GM19372 (cell line): ENCODE results near the gene SYNPR.

Source experiments
- ATAC-seq: cut with Tn5 transposase; IDR thresholded peaks from one replicate; pipeline ENCODE4 v1.9.1; 2021; ENCODE audit warnings: mild to moderate bottlenecking, low read depth, moderate library complexity; ENCODE audit not compliant: unreplicated experiment

SYNPR gene

DNA sequence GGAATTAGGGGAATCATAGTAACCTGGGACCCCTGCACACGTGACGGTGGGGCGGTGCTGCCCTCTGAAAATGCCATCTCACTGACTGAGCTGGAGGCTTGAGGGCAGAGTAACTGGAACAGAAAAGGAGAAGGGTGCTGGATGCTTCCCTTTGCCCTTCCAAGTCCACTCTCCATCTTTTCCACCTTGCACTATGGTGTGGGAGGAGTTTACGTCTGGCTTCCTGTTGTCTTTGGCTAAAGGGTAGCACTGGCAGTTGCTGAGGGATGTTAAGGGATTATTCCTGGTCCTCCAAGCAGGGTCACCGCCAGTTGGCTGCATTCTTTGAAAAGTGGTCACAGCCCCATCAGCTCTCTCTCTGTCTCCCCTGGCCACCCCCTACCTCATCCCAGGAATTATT, 245.0 kb downstream of the SYNPR start:
- no peak for ATAC-seq

DNA sequence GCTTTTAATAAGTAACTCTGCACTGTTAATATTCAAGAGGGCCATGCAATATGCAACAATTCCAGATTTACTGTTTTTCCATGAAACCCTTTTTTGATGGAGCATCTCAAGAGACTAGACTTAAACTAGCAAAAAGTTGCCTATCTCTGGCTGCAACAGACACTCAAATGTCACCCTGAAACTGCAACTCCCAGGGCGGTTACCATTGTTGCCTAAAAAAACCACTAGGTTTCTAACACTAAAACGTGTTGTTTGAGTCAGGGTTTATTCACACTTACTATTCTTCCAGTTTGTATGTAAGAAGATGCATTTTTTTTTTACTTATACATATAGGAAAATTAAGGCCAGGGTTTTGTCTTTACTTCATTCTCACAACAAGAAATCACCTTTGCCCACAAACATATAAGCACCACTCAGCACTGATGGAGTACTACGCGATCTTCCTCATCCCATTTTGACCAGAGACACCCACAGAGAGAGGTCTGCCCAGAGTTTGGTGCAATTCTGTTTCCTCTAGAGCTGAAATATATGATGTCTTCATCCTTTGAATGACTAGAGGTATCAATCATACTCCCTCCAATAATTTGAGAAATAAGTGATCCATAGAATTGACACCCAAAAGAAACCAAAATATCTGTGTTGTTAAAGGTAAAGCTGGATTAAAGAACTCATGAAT, 250.4 kb downstream of the SYNPR start:
- no peak for ATAC-seq

DNA sequence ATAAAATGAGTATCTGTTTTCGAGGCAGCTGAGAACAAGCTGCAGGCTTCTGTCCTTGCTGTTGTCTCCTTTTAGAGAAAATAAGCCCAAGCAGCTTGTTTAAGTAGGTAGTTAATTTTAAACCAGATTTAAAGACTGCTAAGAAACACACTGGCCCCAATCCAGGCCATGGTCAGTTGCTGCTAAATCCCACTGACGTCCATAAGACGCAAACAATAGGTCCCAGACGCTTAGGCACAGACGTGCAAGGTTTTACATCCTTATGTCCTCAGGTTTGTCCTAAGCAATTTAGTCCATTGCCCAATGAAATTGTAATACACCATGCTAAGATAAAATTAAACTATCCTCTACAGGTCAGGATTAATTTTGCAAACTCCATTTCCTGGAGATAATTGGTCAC, 254.4 kb downstream of the SYNPR start:
- no peak for ATAC-seq

DNA sequence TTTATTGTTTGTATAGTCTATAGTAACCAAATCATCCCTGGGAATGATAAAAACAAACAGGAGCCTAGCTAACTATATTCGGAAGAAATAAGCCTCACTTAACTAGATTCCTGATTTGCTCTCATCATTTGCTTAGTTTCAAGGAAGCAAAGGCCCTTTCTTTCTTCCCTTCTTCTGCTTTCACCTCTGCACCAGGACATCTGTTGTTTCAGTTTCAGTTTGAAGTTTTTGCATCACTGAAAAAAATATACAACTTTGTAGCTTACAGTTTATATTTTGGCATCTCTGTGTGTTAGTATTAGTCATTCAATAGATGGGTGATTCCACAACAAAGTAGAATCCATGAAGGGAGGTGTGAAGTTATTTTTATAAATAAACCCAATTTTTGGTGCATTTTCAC, 260.8 kb downstream of the SYNPR start:
- ATAC-seq: no peak

DNA sequence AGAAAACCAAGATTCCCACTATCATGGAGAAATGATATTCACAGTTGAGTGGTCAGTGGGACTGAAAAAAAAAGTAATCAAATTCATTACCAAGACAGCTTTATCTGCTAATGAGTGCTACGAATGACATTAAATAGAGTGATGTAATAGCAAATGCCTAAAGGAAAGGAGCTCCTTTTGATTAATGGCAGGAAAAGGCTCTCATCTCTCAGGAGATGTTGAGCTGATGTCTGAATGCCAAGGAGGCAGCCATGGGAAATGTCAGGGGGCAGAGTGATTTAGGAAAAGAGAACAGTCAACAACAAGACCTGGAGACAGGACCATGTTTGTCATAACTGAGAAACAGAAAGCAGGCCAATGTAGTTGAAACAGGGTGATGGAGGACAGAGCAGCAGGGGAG, 277.7 kb downstream of the SYNPR start:
- no peak for ATAC-seq

DNA sequence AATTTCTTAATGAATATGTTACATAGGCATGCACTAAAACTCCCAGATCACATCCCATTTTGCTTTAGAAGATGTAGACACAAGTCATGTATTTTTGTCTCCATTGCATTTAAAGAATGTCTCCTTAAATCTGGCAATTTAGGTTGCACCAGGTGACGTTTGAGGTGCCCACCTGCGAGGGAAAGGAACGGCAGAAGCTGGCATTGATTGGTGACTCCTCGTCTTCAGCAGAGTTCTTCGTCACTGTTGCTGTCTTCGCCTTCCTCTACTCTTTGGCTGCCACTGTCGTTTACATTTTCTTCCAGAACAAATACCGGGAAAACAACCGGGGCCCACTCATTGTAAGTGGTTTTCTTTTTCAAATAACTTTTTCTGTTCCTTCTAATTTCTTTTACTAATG, 278.3 kb downstream of the SYNPR start:
- no peak for ATAC-seq

DNA sequence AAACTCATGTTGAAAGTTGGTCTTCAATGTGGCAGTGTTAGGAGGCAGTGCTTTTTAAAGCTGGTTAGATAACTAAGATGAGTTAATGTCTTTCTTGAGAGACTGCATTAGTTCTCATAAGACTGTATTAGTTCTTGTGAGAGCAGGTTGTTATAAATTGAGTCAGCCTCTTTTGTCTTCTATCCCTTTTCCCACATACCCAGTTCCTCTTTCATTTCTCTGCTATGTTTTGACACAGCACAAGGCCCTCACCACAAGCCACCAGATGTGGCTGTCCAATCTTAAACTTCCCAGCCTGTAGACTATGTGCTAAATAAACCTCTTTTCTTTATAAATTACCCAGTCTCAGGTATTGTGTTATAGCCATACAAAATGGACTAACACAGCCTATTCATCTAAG, 279.8 kb downstream of the SYNPR start:
- no peak for ATAC-seq

DNA sequence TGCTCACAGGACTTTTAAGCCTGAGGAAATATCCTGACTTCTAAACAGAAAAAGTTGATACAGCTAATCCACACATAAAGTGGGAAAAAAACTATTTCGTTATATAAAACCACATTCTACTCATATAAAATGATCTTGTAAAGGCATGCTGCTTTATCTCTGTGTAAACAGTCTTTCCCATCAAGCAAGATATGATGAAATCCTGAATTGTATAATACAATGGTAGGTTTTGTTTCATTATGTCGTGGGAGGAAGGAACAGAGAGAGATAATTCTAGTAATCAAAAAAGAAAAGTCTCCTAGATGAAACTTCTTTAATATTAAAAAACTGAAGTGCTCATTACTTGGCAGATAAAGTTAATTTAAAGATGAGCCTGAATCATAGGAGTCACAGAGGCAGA, 281.8 kb downstream of the SYNPR start:
- ATAC-seq: no peak

DNA sequence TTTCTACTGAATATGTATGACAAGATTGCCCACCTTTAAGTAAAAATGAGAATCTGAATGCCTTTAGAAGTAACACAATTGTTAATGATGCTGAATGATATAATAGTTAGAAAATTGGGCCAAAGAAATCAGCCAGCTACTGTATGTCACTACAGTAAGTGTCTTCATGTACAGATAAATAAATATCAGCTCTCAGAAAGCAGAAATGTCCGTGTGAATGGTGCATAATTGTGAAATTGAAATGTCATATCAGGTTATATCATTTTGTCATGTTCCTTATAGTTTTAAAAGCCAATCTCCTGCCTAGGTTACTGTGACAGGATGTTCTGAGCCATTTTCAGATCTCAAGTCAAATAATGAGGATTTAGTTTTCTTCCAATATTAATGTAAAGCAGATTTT, 283.8 kb downstream of the SYNPR start:
- no peak for ATAC-seq

DNA sequence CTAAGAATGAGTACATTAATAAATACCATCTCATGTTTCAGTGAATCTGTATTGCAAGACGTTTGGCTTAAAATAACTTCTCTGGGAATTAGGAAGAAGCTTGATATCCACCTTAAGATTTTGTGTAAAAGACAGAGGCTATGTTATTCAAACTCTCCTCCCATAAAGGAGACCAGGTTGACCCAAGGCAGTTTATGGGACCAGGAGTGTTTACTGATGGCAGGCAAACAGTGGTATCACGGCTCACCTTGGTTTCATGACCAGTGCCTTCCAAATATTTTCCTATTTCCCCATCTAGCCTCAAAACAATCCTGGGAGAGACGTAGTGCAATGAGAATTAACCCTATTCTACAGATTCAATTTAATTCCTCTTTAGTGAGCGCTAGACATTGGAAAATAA, 284.2 kb downstream of the SYNPR start:
- ATAC-seq: no peak

DNA sequence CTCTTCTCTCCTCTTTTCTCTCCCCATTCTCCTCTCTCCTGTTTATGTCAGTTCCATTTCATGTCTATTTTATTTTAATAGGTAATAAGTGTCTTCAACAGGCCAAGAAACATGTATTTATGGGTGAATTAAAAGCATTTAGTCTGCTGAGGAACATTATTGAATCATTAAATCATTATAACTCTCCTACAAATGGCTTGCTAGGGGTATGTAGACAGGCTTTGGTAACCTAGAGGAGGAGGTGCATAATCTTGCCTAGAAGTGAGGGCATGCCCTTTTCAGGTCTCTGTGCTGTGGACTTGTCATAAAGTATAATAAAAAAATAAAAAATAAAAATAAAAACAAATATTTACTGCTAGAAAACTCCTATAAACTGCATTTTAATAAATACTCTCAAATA, 285.5 kb downstream of the SYNPR start:
- no peak for ATAC-seq

DNA sequence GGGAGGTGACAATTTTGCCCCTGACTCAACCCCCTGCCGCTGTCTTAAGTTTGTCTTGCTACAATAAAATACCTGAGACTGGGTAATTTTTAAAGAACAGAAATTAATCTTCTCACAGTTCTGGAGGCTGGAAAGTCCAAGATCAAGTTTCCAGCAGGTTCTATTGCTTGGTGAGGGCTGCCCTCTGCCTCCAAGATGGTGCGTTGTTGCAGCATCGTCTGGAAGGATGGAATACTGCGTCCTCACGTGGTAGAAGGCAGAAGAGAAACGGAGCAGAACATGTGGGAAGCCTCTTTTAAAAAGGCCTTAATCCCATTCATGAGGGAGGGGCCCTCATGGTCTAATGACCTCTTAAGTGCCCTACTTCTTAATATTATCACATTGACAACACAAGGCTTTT, 287.1 kb downstream of the SYNPR start:
- ATAC-seq: no peak

DNA sequence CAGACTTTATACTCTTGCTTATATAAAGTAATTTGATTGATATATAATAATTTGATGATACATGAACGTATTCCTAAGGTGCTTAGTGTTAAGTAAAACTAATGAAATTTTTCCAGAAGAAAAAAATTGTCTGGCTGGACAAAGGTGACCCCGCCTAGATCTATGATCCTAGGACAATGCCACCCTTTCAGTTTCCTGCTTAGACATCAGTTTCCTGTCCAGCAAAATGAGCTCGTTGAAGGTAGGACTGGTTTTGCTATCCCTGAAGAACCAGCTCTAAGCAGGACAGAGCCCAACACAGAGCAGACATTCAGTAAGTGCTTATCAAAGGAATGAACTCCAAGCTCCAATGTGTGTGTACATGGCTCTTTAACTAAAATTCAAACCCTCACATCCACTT, 293.6 kb downstream of the SYNPR start:
- no peak for ATAC-seq

DNA sequence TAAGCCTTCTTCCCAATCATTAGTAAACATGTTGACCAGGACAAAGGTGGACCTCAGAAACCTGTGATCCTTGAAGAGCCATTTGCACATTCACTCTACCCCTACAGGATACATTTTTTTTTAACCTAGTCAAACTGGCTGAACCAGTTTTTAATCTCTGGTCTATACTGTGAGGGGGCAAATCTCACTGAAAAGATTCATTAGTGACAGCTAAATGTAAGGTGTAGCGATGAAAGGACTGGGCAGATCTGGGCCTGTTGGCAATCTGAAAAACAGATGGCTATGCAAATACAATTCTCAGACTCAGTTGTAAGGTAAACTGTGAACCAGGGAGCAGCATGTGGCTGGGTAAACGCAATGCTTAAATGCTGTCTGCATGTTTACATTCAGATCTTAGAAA, 298.7 kb downstream of the SYNPR start:
- ATAC-seq: no peak

DNA sequence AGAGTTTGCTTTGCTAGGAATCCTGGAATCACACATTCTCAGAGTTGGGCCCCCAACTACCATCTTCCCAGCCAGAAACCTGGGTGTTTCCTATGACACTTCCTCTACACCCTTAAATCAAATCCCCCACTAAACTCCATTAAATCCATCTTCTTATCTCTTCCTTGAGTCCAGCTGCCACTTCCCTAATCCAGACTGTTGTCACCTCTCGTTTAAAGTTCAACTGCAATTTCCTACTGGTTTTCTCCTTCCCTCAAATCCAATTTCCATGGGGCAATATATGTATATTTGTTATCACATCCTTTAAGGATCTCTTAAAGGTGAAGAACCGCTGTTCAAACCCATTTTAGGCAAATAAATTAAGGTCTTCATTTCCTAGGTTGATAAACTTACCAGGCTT, 300.8 kb downstream of the SYNPR start:
- no peak for ATAC-seq

DNA sequence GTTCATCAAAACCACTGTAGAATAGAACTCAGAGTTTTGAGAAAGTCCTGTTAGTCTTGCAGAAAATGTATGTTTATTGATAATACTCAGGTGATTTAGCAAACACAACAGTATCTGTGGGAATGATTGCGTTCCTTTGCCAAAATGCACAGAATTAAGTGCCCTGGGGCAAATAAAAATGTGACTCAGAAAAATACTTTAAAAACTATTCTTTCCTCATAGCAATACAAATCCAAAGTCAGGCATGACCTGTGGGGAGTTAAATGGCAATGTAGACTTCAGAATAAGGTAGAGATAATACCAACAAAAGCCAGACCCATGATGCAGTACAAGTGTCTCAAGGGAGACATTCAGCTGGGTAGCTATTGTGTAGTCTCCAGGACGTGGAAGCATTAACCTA, 302.0 kb downstream of the SYNPR start:
- no peak for ATAC-seq

DNA sequence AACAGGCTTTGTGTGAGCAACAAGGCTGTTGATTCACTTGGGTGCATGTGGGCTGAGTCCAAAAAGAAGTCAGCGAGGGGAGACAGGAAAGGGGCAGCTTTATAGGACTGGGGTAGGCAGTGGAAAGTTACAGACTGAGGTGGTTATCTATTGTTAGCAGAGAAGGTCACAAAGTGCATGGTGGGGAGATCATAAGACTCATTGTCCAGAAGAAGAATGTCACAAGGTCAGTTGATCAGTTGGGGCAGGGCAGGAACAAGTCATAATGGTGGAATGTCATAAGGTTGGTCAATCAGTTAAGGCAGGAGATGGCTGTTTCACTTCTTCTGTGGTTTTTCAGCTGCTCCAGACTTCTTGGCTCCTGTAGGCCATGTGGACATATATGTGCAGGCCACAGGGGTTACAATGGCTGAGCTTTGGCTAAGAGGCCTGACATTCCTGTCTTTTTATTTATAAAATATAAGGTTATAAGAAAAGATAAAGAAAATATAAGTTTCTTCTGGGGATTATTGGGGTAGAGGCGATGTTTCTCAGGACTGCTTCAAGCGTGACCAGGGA, 304.9 kb downstream of the SYNPR start:
- ATAC-seq: no peak

DNA sequence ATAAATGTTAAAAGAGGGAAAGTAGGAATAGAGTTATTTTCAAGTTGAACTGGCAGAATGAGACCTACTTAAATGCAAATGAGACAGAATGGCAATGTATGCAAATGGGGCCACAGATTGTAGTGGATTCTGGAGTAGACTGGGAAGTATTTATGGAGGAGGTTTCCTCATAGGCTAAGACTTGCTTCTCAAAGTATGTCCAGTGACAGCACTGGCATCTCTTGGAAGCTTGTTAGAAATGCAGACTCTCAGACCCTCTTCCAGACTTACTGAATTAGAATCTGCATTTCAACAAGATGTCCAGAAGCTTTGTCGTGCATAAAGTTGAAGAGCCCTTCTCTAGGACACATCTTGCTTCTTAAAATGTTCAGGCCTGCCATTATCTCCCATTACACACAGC, 306.6 kb downstream of the SYNPR start:
- ATAC-seq: no peak

DNA sequence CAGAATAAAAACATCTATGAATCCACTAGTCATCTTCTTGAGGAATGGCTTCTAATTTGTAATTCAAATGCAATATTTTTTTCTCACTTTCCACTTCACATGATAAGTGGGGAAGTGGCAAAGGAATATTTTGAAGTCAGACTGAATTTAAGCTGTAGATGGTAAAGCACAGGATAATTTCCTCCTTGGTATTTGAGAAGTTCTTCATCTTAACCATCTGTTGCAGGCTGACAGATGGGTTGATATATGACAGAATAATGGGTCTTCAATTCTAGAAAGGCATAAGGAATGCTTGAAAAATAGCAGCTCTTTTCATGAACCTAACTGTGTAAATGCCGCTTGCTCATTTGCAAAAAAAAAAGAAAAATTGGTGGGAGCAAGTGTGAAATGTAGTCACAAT, 307.8 kb downstream of the SYNPR start:
- no peak for ATAC-seq

DNA sequence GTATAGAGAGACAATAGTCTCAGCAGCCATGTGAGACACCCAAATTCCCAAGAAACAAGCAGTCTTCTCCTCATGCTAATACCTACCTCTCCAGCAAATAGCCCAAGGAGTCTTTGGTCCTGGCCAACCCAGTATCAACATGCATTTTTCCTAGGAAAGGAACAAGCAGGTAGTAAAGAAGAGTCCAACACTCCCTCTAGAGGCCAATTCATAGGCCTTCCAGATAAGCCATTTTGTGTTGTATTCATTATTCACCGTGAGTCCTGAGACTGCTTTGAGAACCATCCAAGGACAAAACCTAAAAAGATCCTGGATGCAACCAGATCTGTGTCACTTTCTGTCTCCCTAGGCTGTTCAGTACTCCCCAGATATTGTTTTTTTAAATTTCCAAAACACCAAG, 310.8 kb downstream of the SYNPR start:
- ATAC-seq: no peak

DNA sequence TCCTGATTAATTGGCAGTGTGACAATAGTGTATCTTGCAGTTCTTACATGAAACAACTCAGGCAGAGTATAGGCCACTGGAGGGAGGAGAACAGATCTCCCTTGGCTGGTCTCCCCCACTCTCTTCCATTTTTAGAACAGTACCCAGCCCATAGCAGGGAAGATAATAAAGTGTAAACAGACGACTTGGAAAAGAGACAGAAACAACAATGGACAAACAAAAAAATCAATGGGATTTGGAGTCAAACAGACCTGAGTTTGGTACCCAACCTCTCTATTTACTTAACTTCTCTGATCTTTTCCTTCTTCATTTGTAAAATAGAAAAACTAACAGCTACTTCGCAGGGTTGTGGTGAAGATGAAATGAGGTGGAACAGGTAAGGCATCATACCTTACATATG, 315.7 kb downstream of the SYNPR start:
- ATAC-seq: no peak

DNA sequence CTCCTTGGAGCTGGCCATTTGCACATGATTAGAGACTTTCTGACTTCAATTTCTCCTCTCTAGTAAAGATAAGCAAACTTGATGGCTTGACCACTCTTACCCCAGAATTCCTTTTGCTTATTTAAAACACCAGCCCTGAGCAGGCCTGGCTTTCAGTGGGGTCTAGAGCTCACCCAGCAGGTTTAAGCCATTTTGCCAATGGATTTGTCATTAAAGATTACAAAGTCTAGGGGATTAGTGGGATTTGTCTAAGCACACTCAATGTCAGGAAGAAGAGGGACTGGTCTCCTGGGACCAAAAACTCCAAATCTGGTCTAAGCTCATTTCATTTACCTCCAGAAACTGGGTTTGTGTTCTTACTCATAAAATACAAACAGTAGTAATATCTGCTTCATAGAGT, 317.1 kb downstream of the SYNPR start:
- no peak for ATAC-seq

DNA sequence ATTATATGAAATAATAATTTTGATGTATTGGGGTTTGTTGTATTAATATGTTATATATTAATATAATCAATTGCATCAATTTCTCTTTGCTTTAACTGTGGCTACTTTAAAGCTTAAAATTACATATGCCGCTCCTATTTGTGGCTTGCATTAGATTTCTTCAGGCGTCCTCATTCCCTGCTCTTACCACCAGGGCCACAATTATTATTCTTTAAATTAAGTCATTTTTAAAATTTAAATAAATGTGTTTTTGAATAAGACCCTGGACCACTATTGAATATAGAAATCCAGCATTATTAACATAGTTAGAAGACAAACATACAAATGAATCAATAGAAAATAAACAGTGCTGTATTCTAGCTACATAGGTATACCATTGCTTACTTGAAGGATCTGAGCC, 318.9 kb downstream of the SYNPR start:
- no peak for ATAC-seq
